HG03439 (cell line): Measurements from ENCODE around the gene PXDC1.
"Not testable (repeated sequence)": the region's sequence is repeated elsewhere in the genome, so short reads cannot be mapped to it uniquely, and the experiment has no call there.

ENCODE experiments used
- ATAC-seq: cut with Tn5 transposase; IDR thresholded peaks from one replicate; pipeline ENCODE4 v1.9.1; 2021; ENCODE audit warnings: mild to moderate bottlenecking, moderate library complexity; ENCODE audit not compliant: unreplicated experiment

Gene PXDC1

DNA sequence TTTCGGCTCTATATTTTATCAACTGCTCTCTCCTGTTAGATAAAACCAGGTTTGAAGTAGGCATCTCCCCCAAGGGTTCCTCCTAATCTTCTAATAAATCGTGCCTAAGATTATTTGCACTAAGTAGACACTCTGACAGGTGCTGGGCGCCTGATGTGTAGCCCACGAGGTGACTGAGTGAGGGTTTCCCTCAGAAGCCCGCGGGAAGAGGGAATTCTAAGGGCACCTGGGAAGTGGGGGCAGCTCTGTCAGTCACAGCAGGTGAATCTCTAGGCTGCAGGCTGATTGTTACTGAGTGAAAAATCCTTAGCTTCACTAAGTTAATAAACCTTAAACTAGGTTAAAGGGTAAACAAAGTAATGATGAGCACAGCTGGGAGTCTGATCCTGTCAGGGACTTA is 68.2 kb downstream of the PXDC1 start:
- no peak for ATAC-seq

DNA sequence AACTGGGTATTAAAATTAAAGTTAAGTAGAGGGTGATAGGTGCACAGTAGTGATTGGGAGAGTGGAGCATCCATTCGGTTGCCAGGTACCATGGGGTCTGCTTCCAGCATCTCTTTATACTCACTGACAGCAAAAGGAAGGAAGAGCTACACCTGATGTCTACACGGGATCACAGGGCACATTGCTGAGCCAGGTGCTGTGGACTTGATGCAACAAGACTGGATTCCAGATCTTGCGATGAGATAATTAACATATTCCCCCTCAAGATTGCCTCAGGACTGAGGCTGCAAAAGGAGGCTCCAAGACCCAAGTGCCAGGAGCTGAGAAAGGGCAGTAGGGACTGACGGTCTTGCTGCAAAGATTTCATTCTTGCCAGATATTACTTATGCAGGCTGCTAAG is 72.6 kb downstream of the PXDC1 start:
- no peak for ATAC-seq

DNA sequence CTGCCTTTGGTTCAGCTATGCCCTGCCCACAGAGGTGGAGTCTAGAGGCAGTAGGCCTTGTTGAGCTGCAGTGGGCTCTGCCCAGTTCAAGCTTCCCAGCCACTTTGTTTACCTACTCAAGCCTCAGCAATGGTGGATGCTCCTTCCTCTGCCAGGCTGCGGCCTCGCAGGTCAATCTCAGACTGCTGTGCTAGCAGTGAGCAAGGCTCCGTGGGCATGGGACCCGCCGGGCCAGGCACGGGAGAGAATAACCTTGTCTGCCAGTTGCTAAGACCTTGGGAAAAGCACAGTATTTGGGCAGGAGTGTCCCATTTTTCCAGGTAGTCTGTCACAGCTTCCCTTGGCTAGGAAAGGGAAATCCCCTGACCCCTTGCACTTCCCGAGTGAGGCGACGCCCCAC is 73.8 kb downstream of the PXDC1 start:
- ATAC-seq, result not testable (repeated sequence)

DNA sequence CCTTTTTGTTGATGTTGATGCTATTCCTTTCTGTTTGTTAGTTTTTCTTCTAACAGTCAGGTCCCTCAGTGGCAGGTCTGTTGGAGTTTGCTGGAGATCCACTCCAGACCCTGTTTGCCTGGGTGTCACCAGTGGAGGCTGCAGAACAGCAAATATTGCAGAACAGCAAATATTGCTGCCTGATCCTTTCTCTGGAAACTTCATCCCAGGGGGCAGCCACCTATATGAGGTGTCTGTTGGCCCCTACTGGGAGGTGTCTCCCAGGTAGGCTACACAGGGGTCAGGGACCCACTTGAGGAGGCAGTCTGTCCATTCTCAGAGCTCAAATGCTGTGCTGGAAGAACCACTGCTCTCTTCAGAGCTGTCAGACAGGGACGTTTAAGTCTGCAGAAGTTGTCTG is 74.2 kb downstream of the PXDC1 start:
- not testable (repeated sequence) for ATAC-seq
